Measurements from ENCODE around the gene NOP10. TPM values are rescaled to one million over a fixed set of nuclear protein-coding genes. Genes with fewer than 3 reads are reported as not detected.

Gene NOP10
- total and polyA plus RNA-seq, 2 donors (not counting 1 experiment from before 2014, with no cell fraction given) = 68.2 to 133 TPM

- POLR2A ChIA-PET = interaction anchor here (0.6 to 2.8 kb wide), 11 partner anchors 24 to 602 kb away, joined by 3 to 23 read pairs (median 4); partner anchors contain the start of genes AQR, GOLGA8B, NOP10 and NUTM1
- H3K36me3 ChIP-seq (replicated peaks in 1 of 2; ENCODE audit: control extremely low read depth in 1 of 2, control insufficient read depth in 1 of 2, extremely low read depth in 1 of 2, insufficient read depth in 2 of 2, low read length in 1 of 2) = no peaks in the 10 kb centered on the region
- H3K9me3 ChIP-seq (ENCODE audit: control extremely low read depth in 1 of 3, control insufficient read depth in 2 of 3, insufficient read depth in 1 of 3, low read length in 2 of 3) = no peaks in the 10 kb centered on the region
- peak within 1 kb of the TSS; percentile 70 to 88 for H3K27ac ChIP-seq (ENCODE audit: low read length in 2 of 2)
- H3K27me3 ChIP-seq (replicated peaks in 1 of 4; ENCODE audit: control extremely low read depth in 1 of 4, control insufficient read depth in 3 of 4, insufficient read depth in 4 of 4, low read length in 3 of 4) = no peaks in the 10 kb centered on the region
- WGBS (ENCODE audit: insufficient coverage) = under 1% methylated on average over 79 of the region's 80 CpGs
- TF ChIP-seq EZH2 (IDR thresholded peaks at IDR 0.05; ENCODE audit: borderline replicate concordance, insufficient read depth, low read depth, low read length, poor library complexity, severe bottlenecking) (no peak), CTCF (IDR thresholded peaks at IDR 0.05) (peak; percentile 94)
- peak within 1 kb of the TSS; percentile 86 for H3K9ac ChIP-seq (ENCODE audit: low read length)
- peak within 1 kb of the TSS; percentile 97 for H3K27ac Mint-ChIP-seq
- H3K79me2 ChIP-seq (ENCODE audit: control insufficient read depth, insufficient read depth, low read length) = peaks cover 18% of the 10 kb centered on the region
- H4K20me1 ChIP-seq (ENCODE audit: control insufficient read depth, insufficient read depth, low read length, poor library complexity, severe bottlenecking) = peaks cover 15% of the 10 kb centered on the region
- H3K4me1 Mint-ChIP-seq = peaks cover 40% of the 10 kb centered on the region
- peaks cover 18 to 28% of the 10 kb centered on the region in 2 donors for H3K4me1 ChIP-seq (ENCODE audit: control insufficient read depth in 2 of 2, insufficient read depth in 2 of 2, low read length in 2 of 2)
- H3K27me3 Mint-ChIP-seq = no peaks in the 10 kb centered on the region
- DNase-seq = peak; percentile 94
- H3K4me3 ChIP-seq (ENCODE audit: control extremely low read depth in 1 of 5, extremely low read depth in 1 of 5, insufficient read depth in 1 of 5, low read depth in 2 of 5, low read length in 4 of 5) = peak within 1 kb of the TSS; percentile 38 to 90 (median 66)
- H3K4me3 Mint-ChIP-seq = peak within 1 kb of the TSS; percentile 96
- peak; percentile 84 for ATAC-seq (ENCODE audit: low read depth)
- intact Hi-C loops (cut with micrococcal nuclease) = loop anchor here (1.0 to 5.0 kb wide), 8 partner anchors 24 to 620 kb away; partner anchors contain the start of genes AVEN, EMC4, NOP10 and NUTM1
- peaks cover 5% of the 10 kb centered on the region for H3K9me3 Mint-ChIP-seq (ENCODE audit: insufficient read depth)
- H3K4me2 ChIP-seq (replicated peaks; ENCODE audit: low read depth, low read length, poor library complexity, severe bottlenecking) = peak within 1 kb of the TSS; percentile 93
- H2AFZ ChIP-seq (ENCODE audit: insufficient read depth, low read depth, low read length, poor library complexity, severe bottlenecking) = peak within 1 kb of the TSS; percentile 95
- CTCF ChIA-PET = interaction anchor here (0.7 to 5.0 kb wide), 38 partner anchors 7 to 306 kb away, joined by 3 to 129 read pairs (median 6); partner anchors contain the start of genes EMC4, GOLGA8B, KATNBL1 and NOP10
Observed at GRCh38 chr15:34367101-34368081, 24.5 kb upstream of the NOP10 start, which contains the start of gene LPCAT4. LPCAT4 (minus strand) TSS chr15:34367196; CDS start chr15:34367100, 96 bp downstream.
